Fibroblast of lung (primary cell): ENCODE data around the gene GLIS1.

Source experiments
- EZH2 ChIP-seq: IDR thresholded peaks from 2 replicates; pipeline ENCODE4 v1.5.1; 2012; ENCODE audit warnings: low read length, control low read depth, mild to moderate bottlenecking; ENCODE audit errors: missing control alignments
- TF ChIP-seq, protein P1 (sequence below), 2 donors: IDR thresholded peaks in 1 of 2; conservative IDR thresholded peaks in 1 of 2; 1 replicate in 1 of 2; 2 replicates in 1 of 2; pipeline ENCODE4 v1.5.1; 2011 to 2012; ENCODE audit warnings: low read length in 2 of 2, control low read depth in 1 of 2, inconsistent platforms in 1 of 2, low read depth in 1 of 2, mild to moderate bottlenecking in 1 of 2

DNA sequence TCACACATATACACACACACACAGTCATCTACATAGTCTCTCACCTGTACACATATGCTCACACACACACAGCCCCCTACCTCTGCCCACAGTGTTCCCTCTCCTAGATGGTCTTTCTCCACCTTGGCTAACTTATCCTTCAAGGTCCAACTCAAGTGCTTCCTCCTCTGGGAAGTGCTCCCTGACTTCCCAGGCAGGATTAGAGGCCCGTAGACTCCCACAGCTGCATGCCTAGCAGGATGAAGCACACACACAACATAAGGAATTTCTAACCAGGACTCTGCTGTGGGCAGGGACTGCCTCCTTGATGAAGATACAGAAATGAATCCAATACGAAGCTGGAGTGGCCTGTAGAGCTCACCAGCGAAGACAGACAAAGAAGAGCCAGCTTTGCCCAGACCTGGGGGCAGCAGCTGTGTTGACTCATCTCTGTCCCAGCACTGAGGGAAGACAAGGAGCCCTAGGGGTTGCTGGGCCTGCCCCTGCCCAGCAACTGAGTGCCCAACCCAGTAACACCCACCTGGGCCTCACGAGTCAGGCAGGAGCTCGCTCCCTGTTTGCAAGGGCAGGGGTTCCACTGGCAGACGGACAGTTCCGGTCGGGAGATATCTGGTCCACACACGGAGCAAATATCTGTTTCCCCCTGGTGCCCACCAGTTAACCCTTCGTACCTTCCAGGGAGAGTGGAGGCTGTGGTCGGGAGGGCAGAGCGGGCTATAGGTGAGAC is 178.9 kb downstream of the GLIS1 start:
- TF ChIP-seq, protein P1, sequence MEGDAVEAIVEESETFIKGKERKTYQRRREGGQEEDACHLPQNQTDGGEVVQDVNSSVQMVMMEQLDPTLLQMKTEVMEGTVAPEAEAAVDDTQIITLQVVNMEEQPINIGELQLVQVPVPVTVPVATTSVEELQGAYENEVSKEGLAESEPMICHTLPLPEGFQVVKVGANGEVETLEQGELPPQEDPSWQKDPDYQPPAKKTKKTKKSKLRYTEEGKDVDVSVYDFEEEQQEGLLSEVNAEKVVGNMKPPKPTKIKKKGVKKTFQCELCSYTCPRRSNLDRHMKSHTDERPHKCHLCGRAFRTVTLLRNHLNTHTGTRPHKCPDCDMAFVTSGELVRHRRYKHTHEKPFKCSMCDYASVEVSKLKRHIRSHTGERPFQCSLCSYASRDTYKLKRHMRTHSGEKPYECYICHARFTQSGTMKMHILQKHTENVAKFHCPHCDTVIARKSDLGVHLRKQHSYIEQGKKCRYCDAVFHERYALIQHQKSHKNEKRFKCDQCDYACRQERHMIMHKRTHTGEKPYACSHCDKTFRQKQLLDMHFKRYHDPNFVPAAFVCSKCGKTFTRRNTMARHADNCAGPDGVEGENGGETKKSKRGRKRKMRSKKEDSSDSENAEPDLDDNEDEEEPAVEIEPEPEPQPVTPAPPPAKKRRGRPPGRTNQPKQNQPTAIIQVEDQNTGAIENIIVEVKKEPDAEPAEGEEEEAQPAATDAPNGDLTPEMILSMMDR (conservative IDR thresholded peaks at IDR 0.05 in 1 of 2, IDR thresholded peaks at IDR 0.05 in 1 of 2; ENCODE audit: low read depth in 1 of 2, low read length in 2 of 2) = no peak
- no peak for TF ChIP-seq EZH2
